Mucosa of descending colon (tissue), 3 donors: ENCODE data around the gene PACRG. TPM values are rescaled to one million over a fixed set of nuclear protein-coding genes. Genes with fewer than 3 reads are reported as not detected.

Experiments used
- ATAC-seq: fragments of 200-7000 bp; cut with Tn5 transposase; one replicate; pipeline ENCODE4 v1.9.1; 2020; ENCODE audit warnings: mild to moderate bottlenecking, moderate library complexity
- DNase-seq, 3 donors: peaks; one replicate each; pipeline ENCODE4 v3.0.0-alpha.2; 2020
- H3K36me3 ChIP-seq: fragments of 200-600 bp; one replicate; pipeline ENCODE4 v1.8.0; 2021; ENCODE audit warnings: low read depth, mild to moderate bottlenecking
- H3K4me1 ChIP-seq: fragments of 200-600 bp; one replicate; pipeline ENCODE4 v1.8.0; 2021; ENCODE audit warnings: low read depth, mild to moderate bottlenecking
- H3K4me3 ChIP-seq: fragments of 200-600 bp; one replicate; pipeline ENCODE4 v1.8.0; 2021; ENCODE audit warnings: mild to moderate bottlenecking
- H3K9me3 ChIP-seq: fragments of 200-600 bp; one replicate; pipeline ENCODE4 v1.8.0; 2021; ENCODE audit warnings: mild to moderate bottlenecking
- intact Hi-C, 2 donors: fragments of 100-400 bp; cut with DNase I in 1 of 2; cut with micrococcal nuclease in 1 of 2; formaldehyde crosslinking; loops; one replicate each; pipeline versions ENCODE4 v1.11.0 to v1.11.1; 2022; cut with DNase I, micrococcal nuclease
- total RNA-seq, 3 donors: library from RNA; stranded (reverse); fragmentation: NEBNext Ultra II Directional in 2 of 3; extraction: Animal tissue kit (Norgen Biotek cat#: 25700) in 2 of 3; gene quantifications; one replicate each; pipeline versions ENCODE4 v1.2.1 to v1.2.4, GENCODE V29; 2021 to 2023
- TF ChIP-seq, protein P1 (sequence below): fragments of 200-600 bp; IDR thresholded peaks from one replicate; pipeline ENCODE4 v1.8.0; 2022; ENCODE audit warnings: antibody characterized with exemption, mild to moderate bottlenecking
- donor health status: DM: no; HTN: no; CAD: no; lungs with moderate emphysema.
- donor health status: DM: no; HTN: no; CAD: no.
- donor health status: DM: no; HTN: yes; CAD: no.

Gene PACRG
- total RNA-seq, 3 donors from 2014 or later = 1.1 to 1.5 (median 1.3) TPM

- Histone ChIP-seq H3K9me3 (no peaks in the 10 kb centered on the region), H3K4me3 (no peak overlapping the region), H3K4me1 (no peaks in the 10 kb centered on the region), H3K36me3 (no peaks in the 10 kb centered on the region)
- DNase-seq = no peak
- peak; percentile 28 for ATAC-seq
- TF ChIP-seq, protein P1, sequence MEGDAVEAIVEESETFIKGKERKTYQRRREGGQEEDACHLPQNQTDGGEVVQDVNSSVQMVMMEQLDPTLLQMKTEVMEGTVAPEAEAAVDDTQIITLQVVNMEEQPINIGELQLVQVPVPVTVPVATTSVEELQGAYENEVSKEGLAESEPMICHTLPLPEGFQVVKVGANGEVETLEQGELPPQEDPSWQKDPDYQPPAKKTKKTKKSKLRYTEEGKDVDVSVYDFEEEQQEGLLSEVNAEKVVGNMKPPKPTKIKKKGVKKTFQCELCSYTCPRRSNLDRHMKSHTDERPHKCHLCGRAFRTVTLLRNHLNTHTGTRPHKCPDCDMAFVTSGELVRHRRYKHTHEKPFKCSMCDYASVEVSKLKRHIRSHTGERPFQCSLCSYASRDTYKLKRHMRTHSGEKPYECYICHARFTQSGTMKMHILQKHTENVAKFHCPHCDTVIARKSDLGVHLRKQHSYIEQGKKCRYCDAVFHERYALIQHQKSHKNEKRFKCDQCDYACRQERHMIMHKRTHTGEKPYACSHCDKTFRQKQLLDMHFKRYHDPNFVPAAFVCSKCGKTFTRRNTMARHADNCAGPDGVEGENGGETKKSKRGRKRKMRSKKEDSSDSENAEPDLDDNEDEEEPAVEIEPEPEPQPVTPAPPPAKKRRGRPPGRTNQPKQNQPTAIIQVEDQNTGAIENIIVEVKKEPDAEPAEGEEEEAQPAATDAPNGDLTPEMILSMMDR = no peak
- intact Hi-C loops = no loop called here
Observed at GRCh38 chr6:163354085-163354484, 626.3 kb downstream of the PACRG start.

DNA sequence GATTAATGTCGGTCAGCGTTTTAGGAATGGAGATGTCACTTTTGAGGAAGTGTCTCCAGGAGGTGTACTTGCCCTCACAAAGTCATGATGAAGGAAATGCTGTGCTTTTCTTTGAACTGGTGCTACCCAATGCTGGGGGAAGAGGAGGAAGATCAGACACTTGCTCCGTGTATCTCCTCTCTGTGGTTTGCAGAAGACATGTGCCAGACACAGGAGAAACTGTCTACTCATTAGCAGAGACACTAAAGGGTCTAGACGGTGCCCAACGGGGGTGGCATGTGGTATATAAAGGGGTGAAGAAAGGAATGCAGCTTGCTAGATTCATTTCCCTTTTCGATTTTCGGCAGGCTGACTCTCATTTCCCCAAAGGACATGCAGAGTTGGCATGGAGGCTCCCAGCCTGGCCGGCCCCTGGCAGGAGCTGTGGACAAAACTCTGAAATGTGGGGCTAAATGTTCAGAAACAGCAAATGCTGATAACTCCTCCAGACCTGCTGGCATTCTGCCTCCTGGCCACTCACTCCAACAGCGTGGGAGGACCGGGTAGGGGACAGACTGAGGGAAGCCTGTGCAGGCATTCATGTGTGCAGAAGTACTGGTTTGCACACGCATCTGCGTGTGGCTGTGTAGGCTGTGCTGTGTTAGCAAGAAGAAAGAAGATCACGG, 627.1 kb downstream of the PACRG start:
- Histone ChIP-seq H3K36me3 (no peaks in the 10 kb centered on the region), H3K9me3 (no peaks in the 10 kb centered on the region), H3K4me1 (no peaks in the 10 kb centered on the region), H3K4me3 (no peak overlapping the region)
- intact Hi-C loops = no loop called here
- DNase-seq (no peak), ATAC-seq (peak; percentile 31)
- TF ChIP-seq, protein P1 = no peak

DNA sequence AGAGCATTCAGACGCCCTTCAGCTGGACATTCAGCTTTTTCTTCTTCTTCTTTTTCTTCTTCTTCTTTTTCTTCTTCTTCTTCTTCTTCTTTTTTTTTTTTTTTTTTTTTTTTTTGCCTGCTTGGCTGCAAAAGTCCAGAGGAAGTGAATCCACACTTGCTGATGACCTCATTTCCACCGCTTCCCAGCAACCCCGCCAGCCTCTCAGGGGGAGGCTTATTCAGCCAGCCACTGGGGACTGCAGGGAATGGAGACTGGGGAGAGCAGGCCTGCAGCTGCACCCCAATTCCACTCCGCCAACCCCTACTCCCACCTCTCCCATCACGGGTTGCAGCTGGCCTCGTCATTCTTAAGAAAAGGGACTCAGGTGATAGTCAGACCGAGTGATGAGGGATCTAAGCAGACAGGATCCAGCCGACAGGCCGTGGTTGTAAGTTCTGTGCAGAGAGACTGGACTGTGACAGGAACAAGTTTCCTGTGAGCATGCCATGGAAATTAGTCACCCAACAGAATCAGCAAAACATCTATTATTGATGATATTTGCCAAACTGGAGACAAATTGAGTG, 627.7 kb downstream of the PACRG start:
- ATAC-seq = peak; percentile 35
- no peaks in the 10 kb centered on the region for H3K36me3 ChIP-seq
- no peak overlapping the region for H3K4me3 ChIP-seq
- intact Hi-C loops = no loop called here
- peak in 2 of 3 donors; percentile 26 to 43 for DNase-seq
- no peaks in the 10 kb centered on the region for H3K9me3 ChIP-seq
- TF ChIP-seq, protein P1 = no peak
- H3K4me1 ChIP-seq = no peaks in the 10 kb centered on the region

- Histone ChIP-seq H3K4me3 (no peak overlapping the region), H3K4me1 (no peaks in the 10 kb centered on the region), H3K9me3 (no peaks in the 10 kb centered on the region), H3K36me3 (no peaks in the 10 kb centered on the region)
- intact Hi-C loops = no loop called here
- DNase-seq (peak; percentile 26 to 69 (median 33)), ATAC-seq (peak; percentile 55)
- TF ChIP-seq, protein P1 = no peak
Observed at GRCh38 chr6:163356324-163356723, 628.5 kb downstream of the PACRG start.

GRCh38 chr6:163356743-163357142, 629.0 kb downstream of the PACRG start:
- TF ChIP-seq, protein P1 = no peak
- Histone ChIP-seq H3K9me3 (no peaks in the 10 kb centered on the region), H3K4me1 (no peaks in the 10 kb centered on the region), H3K36me3 (no peaks in the 10 kb centered on the region), H3K4me3 (no peak overlapping the region)
- ATAC-seq (no peak), DNase-seq (no peak)
- intact Hi-C loops = no loop called here
